A549 (cell line): Measurements from ENCODE around the gene OOSP3. TPM values are rescaled to one million over a fixed set of nuclear protein-coding genes. Genes with fewer than 3 reads are reported as not detected.

Experiments used
- ATAC-seq, 2 experiments: fragments of 200-7000 bp in 1 of 2; fragments of >200 bp in 1 of 2; cut with Nextera tagmentation in 1 of 2; cut with Tn5 transposase in 1 of 2; 3 replicates each; pipeline versions ENCODE4 v1.8.0 to v1.9.1; 2018 to 2020; ENCODE audit warnings: mild to moderate bottlenecking in 1 of 2, moderate library complexity in 1 of 2
- CTCF ChIA-PET: fragments of 300-600 bp; sonication (Branson Sonifier 250); formaldehyde crosslinking; extraction: SDS; loops from one replicate; lab custom pipeline; 2021; ENCODE audit warnings: antibody characterized with exemption, inconsistent platforms; lab: Yijun Ruan, JAX
- POLR2A ChIA-PET: fragments of 350-600 bp; formaldehyde crosslinking; extraction: SDS; loops from one replicate; lab custom pipeline; 2021; ENCODE audit warnings: antibody characterized with exemption, inconsistent platforms; lab: Yijun Ruan, JAX
- DNase-seq, 2 experiments: peaks; one replicate each; pipeline versions ENCODE4 v3.0.0 to v3.0.0-alpha.2; 2011 to 2016; ENCODE audit warnings: low read depth in 1 of 2, low spot score in 1 of 2
- FAIRE-seq: peaks from 2 replicates; lab custom pipeline; 2011; peaks lifted over from hg19 to GRCh38; lab: Jason Lieb, UNC
- H3K27ac ChIP-seq, 2 experiments: fragments of >200 bp; sonication (Bioruptor Twin); formaldehyde crosslinking; 3 replicates each; pipeline ENCODE4 v1.5.1; 2016 to 2017
- H3K4me1 ChIP-seq: fragments of >200 bp; sonication (Bioruptor Twin); formaldehyde crosslinking; 3 replicates; pipeline ENCODE4 v1.6.1; 2016
- H3K4me2 ChIP-seq: fragments of >200 bp; sonication (Bioruptor Twin); formaldehyde crosslinking; 3 replicates; pipeline ENCODE4 v1.6.1; 2016
- H3K4me3 ChIP-seq: fragments of >200 bp; sonication (Bioruptor Twin); formaldehyde crosslinking; 3 replicates; pipeline ENCODE4 v1.5.1; 2016
- H3K9me3 ChIP-seq: fragments of >200 bp; sonication (Bioruptor Twin); formaldehyde crosslinking; 3 replicates; pipeline ENCODE4 v1.6.1; 2016
- CBX2 ChIP-seq: fragments of 200-600 bp; sonication (generic); IDR thresholded peaks from 2 replicates; pipeline ENCODE4 v1.6.1; 2016; ENCODE audit warnings: low read depth, mild to moderate bottlenecking, borderline replicate concordance
- CHD2 ChIP-seq: fragments of 150-350 bp; IDR thresholded peaks from 2 replicates; pipeline ENCODE4 v1.6.1; 2014; ENCODE audit warnings: low read length; ENCODE audit not compliant: partially characterized antibody
- EP300 ChIP-seq, 2 experiments: fragments of >200 bp; sonication (Bioruptor Twin); formaldehyde crosslinking; IDR thresholded peaks; 2 replicates in 1 of 2; 3 replicates in 1 of 2; pipeline ENCODE4 v1.6.1; 2016 to 2017
- FOSB ChIP-seq: fragments of 250-450 bp; sonication (Bioruptor Pico); IDR thresholded peaks from 2 replicates; pipeline ENCODE4 v1.5.0; 2020; ENCODE audit warnings: mild to moderate bottlenecking, moderate library complexity
- FOSL2 ChIP-seq, 2 experiments: fragments of 450-650 bp in 1 of 2; fragments of >200 bp in 1 of 2; sonication (Bioruptor Twin) in 1 of 2; formaldehyde crosslinking; IDR thresholded peaks; 2 replicates each; pipeline versions ENCODE4 v1.5.0 to v1.6.1; 2016 to 2020; ENCODE audit warnings: mild to moderate bottlenecking in 1 of 2, moderate library complexity in 1 of 2
- GATA3 ChIP-seq: IDR thresholded peaks from 2 replicates; pipeline ENCODE4 v1.6.1; 2012; ENCODE audit warnings: borderline replicate concordance
- HMGXB4 ChIP-seq: fragments of 250-450 bp; sonication (Bioruptor Pico); IDR thresholded peaks from 2 replicates; pipeline ENCODE4 v1.5.0; 2021; ENCODE audit warnings: mild to moderate bottlenecking, moderate library complexity, borderline replicate concordance
- MYC ChIP-seq: IDR thresholded peaks from 2 replicates; pipeline ENCODE4 v1.6.1; 2012; ENCODE audit warnings: mild to moderate bottlenecking, inconsistent platforms, low read length, improper control_type of control experiment, borderline replicate concordance
- POLR2AphosphoS2 ChIP-seq: conservative IDR thresholded peaks from 2 replicates; pipeline ENCODE4 v1.6.1; 2012; ENCODE audit warnings: low read length, improper control_type of control experiment, inconsistent platforms
- RARB ChIP-seq: fragments of 250-450 bp; sonication (Bioruptor Pico); IDR thresholded peaks from 2 replicates; pipeline ENCODE4 v1.8.0; 2021; ENCODE audit warnings: mild to moderate bottlenecking, moderate library complexity
- RCOR1 ChIP-seq: fragments of 150-350 bp; IDR thresholded peaks from 2 replicates; pipeline ENCODE4 v1.6.1; 2014; ENCODE audit warnings: antibody characterized with exemption, low read length, low read depth
- REST ChIP-seq: fragments of 200-600 bp; sonication (generic); IDR thresholded peaks from 2 replicates; pipeline ENCODE4 v1.6.1; 2016; ENCODE audit warnings: antibody characterized with exemption, mild to moderate bottlenecking, moderate library complexity
- TP53 ChIP-seq: fragments of 250-450 bp; sonication (Bioruptor Pico); IDR thresholded peaks from 2 replicates; pipeline ENCODE4 v1.5.0; 2021; ENCODE audit warnings: mild to moderate bottlenecking, moderate library complexity
- USF2 ChIP-seq: fragments of 450-650 bp; IDR thresholded peaks from 2 replicates; pipeline ENCODE4 v1.6.1; 2014; ENCODE audit warnings: antibody characterized with exemption
- ZC3H11A ChIP-seq: fragments of 450-650 bp; IDR thresholded peaks from 2 replicates; pipeline ENCODE4 v1.6.1; 2014; ENCODE audit warnings: antibody characterized with exemption, mild to moderate bottlenecking
- ZSCAN20 ChIP-seq: fragments of 250-450 bp; sonication (Bioruptor Pico); IDR thresholded peaks from 2 replicates; pipeline ENCODE4 v1.8.0; 2022; ENCODE audit warnings: mild to moderate bottlenecking, moderate library complexity
- WGBS: methylation state at CpG from one replicate; pipeline ENCODE4 v1.1.6; 2017; ENCODE audit errors: missing lambda C conversion rate; 5-methylcytosine and 5-hydroxymethylcytosine counted together
- polyA plus RNA-seq, 4 experiments: library from polyadenylated mRNA; depleted of rRNA in 3 of 4; stranded (reverse); fragments of >200 nt; fragmentation: RNase III in 1 of 4; extraction: RNeasy Plus Mini Kit Qiagen cat#74134 plus additional on column Dnase treatment in 1 of 4; gene quantifications; 2 replicates in 3 of 4; 3 replicates in 1 of 4; pipeline ENCODE4 v1.2.3, GENCODE V29; 2011 to 2017
- TF ChIP-seq, protein P1 (sequence below): fragments of >200 bp; sonication (Bioruptor Twin); formaldehyde crosslinking; IDR thresholded peaks from 3 replicates; pipeline ENCODE4 v1.5.1; 2016

Gene OOSP3
- polyA plus RNA-seq, 2 of the 4 experiments (the other 2 are of a cell fraction) = not detected

DNA sequence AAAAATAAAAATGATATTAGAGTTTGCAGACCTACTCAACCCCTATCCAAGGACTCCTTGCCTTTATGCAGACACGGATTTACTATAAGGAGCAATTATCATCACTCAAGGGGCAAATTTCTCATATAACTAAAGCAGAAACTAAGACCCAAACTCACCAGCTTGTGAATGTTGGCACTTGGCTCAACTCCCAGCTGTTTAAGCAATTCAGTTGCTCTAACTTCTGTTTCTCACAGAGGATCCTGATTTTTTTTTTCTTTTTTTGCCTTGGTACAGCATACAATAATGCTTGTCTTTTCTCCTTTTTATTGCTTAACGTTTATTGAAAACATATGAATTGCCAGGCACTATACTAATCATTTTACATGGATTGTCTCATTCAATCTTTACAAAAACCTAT lies 23.7 kb upstream of the OOSP3 start (continued):
- TF ChIP-seq REST = no peak

DNA sequence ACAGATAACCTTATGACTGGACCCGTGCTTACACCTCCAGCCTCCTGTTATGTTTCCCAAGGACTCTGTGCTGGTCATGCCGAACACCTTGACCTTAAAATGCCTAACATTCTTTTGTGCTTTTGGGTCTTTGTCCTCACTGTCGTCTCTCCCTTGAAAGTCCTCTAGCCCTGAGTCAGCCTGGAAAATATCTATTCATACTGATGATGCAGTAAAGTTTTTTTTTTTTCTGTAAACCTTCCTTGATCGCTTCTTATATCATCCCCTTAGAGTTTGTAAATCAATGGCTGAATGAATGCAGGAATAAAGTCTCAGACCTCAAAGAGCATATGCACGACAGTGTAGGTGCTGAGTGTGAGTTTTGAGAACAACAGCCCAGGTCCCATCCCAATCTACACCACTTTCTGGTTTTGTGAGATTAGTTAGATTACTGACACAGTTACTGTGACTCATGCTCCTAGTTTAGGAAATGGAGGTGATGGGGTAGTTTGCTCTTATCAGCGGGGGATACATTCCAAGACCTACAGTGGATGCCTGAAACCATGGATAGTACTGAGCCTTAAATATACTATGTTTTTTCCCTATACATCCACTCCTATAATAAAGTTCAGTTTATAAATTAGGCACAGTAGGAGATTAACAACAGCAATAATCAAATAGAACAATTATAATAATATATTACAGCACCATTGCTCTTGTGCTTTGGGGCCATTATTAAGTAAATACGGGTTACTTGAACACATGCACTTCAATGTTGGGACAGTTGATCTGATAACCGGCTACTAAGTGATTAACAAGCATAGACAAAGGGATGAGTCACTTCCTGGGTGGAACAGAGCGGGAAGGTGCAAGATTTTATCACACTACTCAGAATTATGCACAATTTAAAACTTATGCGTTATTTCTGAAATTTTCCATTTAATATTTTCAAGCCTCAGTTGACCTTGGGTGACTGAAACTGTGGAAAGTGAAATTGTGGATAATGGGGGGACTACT lies 20.8 kb upstream of the OOSP3 start:
- 16% methylated on average over 10 of the region's 10 CpGs for WGBS
- H3K4me2 ChIP-seq = peak overlapping the region; percentile 39
- CTCF ChIA-PET = no interaction called here
- peak; percentile 28 for FAIRE-seq
- 0 out of 6 replicates have a peak, but pooled peaks of 1 of the 2 experiments have one; percentile 17 for ATAC-seq
- TF ChIP-seq ZC3H11A (no peak), FOSL2 (IDR thresholded peaks at IDR 0.05) (no peak), FOSL2 (CRISPR knock-in tag; IDR thresholded peaks at IDR 0.05) (peak; percentile 44; the same call in 1 of the 2 replicates), GATA3 (peak; percentile 26; the same call in 1 of the 2 replicates), MYC (no peak)
- H3K9me3 ChIP-seq = no peaks in the 10 kb centered on the region
- H3K27ac ChIP-seq = no peak overlapping the region
- POLR2A ChIA-PET = no interaction called here
- no peak overlapping the region for H3K4me3 ChIP-seq
- DNase-seq = peak; percentile 6 to 29
- H3K4me1 ChIP-seq = peaks cover 10% of the 10 kb centered on the region; the same call in 2 of the 3 replicates

DNA sequence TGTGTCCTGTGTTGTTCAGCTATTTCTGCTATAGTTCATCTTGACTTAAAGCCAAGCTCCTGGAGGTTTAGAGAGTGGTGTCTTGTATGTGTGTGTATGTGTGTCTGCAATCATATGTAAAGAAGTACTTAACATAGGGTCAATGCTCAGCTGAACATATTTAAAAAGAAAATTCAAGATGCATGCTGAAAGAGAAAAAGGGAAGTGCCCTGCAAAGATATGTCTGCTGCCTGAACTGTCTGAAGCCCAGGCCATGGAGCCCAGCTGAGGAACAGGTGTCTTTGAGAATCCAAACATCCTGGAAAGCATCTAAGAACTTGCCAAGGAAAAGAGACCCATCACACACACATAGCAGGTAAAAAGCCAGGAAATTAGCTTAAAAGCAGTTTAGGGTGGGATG lies 18.9 kb upstream of the OOSP3 start:
- no peak for FAIRE-seq
- POLR2A ChIA-PET = no interaction called here

More for the DNA sequence above, 18.9 kb upstream of the OOSP3 start:
- ATAC-seq = no peak
- H3K4me3 ChIP-seq = no peak overlapping the region
- H3K27ac ChIP-seq = no peak overlapping the region
- TF ChIP-seq POLR2AphosphoS2 (no peak), EP300 (IDR thresholded peaks at IDR 0.05) (no peak), FOSB (no peak), HMGXB4 (no peak), USF2 (no peak), TP53 (CRISPR knock-in tag) (no peak), ZSCAN20 (CRISPR knock-in tag) (no peak), RARB (CRISPR knock-in tag) (no peak), RCOR1 (no peak), CHD2 (no peak), ZC3H11A (no peak), CBX2 (no peak)
- TF ChIP-seq, protein P1, sequence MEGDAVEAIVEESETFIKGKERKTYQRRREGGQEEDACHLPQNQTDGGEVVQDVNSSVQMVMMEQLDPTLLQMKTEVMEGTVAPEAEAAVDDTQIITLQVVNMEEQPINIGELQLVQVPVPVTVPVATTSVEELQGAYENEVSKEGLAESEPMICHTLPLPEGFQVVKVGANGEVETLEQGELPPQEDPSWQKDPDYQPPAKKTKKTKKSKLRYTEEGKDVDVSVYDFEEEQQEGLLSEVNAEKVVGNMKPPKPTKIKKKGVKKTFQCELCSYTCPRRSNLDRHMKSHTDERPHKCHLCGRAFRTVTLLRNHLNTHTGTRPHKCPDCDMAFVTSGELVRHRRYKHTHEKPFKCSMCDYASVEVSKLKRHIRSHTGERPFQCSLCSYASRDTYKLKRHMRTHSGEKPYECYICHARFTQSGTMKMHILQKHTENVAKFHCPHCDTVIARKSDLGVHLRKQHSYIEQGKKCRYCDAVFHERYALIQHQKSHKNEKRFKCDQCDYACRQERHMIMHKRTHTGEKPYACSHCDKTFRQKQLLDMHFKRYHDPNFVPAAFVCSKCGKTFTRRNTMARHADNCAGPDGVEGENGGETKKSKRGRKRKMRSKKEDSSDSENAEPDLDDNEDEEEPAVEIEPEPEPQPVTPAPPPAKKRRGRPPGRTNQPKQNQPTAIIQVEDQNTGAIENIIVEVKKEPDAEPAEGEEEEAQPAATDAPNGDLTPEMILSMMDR = no peak
- no peaks in the 10 kb centered on the region for H3K9me3 ChIP-seq
- H3K4me2 ChIP-seq = no peak overlapping the region
- no peak for DNase-seq
- H3K4me1 ChIP-seq = peaks cover 10% of the 10 kb centered on the region; the same call in 2 of the 3 replicates
- CTCF ChIA-PET = no interaction called here
